GM18498 (cell line): ENCODE data around the gene HMGN5.

Experiments used
- ATAC-seq: cut with Tn5 transposase; IDR thresholded peaks from one replicate; pipeline ENCODE4 v1.9.1; 2021; ENCODE audit warnings: mild to moderate bottlenecking, moderate library complexity; ENCODE audit not compliant: unreplicated experiment

The HMGN5 gene, protein sequence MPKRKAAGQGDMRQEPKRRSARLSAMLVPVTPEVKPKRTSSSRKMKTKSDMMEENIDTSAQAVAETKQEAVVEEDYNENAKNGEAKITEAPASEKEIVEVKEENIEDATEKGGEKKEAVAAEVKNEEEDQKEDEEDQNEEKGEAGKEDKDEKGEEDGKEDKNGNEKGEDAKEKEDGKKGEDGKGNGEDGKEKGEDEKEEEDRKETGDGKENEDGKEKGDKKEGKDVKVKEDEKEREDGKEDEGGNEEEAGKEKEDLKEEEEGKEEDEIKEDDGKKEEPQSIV

DNA sequence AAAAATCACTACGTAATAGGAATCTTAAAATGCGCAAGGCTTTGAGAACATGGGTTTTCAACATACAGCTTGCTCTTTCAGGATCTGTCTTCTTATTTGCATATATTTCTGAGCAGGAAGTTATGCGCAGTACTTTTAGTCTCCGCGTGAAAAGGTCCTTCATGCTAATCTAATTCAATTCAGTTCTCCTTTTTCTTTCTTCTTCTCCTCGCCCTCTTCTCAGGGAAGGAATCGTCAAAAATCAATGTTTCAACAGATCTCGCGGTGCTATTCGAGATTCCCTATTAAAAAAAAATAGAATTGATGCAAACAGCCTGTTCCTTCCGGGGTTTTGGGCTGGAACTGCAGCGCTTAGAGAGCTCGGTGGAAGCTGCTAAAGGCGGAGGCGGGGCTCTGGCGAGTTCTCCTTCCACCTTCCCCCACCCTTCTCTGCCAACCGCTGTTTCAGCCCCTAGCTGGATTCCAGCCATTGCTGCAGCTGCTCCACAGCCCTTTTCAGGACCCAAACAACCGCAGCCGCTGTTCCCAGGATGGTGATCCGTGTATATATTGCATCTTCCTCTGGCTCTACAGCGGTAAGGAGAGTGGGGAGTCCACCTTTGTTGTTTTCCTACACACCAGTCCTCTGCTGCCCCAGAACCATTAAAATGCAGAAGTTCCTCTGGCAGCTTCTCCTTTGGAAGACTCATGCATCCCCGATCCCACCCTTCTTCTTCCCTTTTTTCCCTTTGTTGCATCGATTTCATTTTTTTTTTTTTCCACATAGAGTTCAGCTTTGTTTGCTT, at the start of gene HMGN5, which contains the start of gene SH3BGRL:
Gene HMGN5 (minus strand): TSS at position 243 of the 785 bp plus-strand sequence. CDS start 80,364 bp downstream, outside the sequence.
Gene SH3BGRL (plus strand): TSS at position 432 of the 785 bp plus-strand sequence. CDS start 99 bp downstream, at position 531.
- ATAC-seq = peak; percentile 97

DNA sequence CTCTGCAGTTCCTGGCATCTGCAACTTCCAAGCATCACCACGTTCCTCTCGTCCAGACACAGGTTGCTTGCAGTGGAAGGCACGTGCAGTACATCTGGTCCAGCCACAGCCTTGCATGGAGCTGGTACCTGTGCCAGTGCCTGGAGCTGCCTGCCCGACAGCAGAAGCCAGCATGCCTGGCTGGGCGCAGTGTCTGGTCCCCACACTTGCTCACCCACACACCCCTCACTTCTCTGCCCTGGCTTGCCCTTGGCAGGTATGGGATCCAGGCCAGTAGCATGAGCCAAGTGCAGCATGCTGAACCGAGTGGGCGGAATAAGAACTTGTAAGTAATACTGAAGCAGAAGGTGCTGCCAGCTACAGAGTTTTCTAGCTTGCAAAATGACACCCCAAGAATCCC, 40.0 kb upstream of the HMGN5 start:
- no peak for ATAC-seq

DNA sequence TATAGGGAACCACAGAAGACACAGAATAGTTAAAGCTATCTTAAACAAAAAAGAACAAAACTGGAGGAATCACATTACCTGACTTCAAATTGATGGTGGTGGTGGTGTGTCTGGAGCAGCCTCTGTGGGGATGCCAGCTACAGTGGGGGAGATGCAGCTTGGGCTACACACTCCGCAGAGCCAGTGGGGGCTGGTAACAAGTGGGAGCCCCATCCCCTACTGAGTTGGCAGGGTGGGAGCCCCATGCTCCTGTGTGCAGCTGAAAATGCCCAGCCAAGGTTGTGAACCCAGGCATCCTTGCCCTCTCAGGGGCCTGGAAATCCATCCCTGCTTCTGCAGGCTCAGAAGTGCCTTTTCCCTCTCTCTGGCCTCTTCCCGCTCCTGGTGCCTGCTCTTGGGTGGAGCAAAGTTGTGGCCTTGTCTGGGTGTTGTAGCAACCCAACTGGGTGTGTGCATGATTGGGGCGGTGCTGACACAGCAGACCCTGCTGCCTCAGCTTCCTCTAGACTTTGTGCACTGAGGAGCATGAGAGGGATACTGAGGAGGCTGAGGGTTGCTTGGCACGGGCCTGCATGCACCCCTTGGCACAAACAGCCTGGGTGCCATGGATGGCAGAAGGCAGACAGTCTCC, 39.1 kb upstream of the HMGN5 start:
- no peak for ATAC-seq

DNA sequence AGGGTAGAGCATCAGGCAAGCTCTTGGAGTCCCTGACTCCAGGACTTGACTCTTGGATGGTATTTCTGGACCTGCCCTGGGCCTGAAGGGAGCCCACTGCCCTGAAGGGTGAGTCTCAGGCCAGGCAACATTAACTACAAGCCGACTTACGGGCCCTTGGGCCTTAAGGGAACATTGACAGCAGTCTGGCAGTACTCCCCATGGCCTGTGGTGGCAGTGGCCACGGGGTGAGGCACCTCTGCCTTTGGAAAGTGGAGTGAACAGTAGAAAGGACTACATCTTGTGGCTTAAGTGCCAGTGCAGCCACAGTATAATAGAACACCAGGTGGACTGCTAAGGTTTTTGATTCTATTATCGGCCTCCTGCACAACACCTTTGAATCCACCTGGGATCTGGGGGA, 36.5 kb upstream of the HMGN5 start:
- no peak for ATAC-seq

DNA sequence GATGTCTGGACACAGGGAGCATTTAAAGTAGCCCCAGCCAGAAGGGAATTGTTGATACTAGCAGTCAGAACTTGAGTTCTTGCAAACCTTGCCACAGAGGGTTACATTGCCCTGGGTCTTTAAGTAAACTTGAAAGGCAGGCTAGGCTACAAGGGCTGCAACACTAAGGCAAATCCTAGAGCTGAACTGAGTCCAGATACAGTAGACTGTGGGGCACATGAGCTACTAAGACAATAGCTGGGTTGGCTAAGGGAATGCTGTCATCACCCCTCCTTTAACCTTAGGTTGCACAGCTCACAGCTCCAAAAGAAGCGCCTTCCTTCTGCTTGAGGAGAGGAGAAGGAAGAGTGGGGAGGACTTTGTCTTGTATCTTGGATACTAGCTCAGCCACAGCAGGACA, 35.8 kb upstream of the HMGN5 start:
- no peak for ATAC-seq

DNA sequence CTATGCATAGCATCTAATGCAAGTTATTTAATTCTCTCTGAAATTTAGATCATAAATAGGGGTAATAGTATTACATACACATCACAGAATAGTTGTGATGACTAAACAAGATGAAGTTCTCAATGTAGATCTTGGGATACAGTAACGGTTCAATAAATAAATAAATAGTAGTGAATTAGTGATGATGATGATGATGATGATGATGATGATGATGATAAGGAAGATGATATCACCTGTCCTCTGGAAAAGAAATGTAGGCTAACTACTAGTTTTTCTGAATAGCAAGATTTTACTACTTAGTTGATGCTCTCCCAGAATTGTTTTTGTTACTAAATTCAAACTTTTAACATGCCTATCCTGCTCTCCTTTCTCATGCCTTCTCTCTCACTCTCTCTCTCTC, 30.5 kb upstream of the HMGN5 start:
- ATAC-seq = no peak

DNA sequence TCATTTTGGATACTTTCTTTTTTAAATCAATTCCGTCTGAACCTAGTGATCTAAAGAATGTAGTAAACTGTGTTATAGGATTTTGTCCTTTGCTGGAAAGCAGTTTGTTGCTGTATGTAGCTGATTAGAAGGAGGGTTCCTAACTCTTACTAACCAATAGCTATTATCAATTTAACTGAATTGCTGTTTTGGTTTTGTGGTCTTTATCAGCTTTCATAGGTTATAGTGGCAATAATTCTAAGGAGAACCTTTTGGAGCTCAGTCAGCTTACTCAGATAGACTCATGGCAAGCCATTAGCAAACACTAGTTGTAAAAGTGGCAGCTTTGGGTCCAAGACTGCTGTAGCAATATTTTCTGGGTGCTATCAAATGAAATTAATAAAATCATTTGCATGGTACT, 29.8 kb upstream of the HMGN5 start:
- no peak for ATAC-seq

DNA sequence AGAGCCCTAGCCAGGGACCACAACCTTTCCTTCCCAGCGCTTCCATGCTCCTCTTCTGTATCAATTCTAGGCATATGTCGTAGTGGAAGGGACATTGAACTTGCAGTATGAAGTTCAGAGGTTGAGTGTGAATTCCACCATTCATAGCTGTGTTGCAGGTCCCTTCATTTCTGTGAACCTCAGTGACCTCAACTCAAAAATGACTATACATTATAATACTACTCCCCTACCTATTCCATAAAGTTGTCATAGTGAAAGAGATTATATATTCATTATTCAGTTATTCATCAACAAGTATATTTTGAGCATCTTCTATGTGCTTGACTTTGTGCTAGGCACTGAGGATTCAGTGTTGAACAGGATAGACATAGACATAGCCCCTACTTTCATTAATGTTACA, 28.2 kb upstream of the HMGN5 start:
- no peak for ATAC-seq

DNA sequence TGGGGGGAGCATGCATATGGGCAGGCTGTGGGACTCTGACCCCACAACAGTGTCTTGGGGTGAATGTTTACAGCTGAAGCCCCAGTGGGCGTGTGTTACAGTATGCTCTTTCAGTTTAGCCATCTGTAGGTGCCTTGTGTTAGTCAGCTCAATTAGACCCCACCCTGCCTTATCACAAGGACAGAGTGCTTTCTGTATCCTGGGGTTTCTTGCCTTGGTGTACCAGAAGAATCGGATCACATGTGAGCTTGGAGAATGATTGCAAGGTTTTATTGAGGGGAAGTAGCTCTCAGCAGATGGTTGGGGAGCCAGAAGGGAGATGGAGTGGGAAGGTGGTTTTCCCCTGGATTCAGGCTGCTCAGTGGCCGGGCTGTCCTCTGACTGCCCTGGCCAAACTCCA, 27.5 kb upstream of the HMGN5 start:
- no peak for ATAC-seq

DNA sequence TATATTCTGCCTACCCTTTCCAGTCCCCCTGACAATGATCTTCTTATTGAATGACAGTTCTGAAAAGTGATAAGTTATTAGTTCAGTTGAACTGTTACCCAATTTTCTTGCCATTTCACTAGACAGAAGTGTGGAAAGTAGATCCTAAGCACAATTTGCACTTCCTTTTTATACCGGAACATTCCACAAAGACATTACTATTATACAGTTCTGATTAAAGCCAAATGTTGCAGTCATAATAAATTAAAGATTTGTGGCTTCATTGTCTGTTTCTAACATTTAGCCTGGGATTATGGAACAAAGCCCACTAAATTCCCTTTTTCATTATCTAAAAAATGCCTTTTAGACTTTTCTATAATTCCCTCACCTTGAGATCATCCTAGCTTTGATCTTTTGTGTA, 14.0 kb upstream of the HMGN5 start:
- ATAC-seq = no peak

DNA sequence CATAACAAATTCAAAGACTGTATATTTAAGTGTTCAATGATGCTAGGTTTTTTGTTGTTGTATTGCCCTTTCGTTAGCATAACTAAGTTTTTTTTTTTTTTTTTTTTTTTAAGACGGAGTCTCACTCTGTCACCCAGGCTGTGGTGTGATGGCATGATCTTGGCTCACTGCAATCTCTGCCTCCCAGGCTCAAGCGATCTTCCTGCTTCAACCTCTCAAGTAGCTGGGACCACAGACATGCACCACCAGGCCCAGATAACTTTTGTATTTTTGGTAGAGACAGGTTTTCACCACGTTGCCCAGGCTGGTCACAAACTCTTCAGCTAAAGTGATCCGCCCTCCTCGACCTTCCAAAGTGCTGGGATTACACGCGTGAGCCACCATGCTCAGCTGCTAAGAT, 7.2 kb upstream of the HMGN5 start:
- no peak for ATAC-seq

DNA sequence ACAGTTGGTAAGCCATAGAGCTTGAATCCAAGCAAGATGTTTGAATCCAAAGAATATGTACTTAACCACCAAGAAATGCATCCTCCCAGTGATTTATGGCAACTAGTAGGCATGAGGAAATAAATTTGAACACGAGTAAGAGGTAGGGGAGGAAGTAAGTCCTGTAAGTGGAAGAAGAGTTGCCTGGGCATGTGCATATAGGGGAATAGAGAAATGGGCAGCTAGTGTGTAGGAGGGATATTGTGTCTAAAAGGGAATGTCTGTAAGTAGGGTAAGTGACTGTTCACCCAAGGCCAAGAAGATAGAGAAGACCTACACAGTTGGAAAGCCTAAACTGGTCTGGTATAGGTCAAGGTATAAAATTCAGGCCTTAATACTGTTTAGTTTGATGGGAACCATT, 4.8 kb upstream of the HMGN5 start:
- ATAC-seq = no peak

DNA sequence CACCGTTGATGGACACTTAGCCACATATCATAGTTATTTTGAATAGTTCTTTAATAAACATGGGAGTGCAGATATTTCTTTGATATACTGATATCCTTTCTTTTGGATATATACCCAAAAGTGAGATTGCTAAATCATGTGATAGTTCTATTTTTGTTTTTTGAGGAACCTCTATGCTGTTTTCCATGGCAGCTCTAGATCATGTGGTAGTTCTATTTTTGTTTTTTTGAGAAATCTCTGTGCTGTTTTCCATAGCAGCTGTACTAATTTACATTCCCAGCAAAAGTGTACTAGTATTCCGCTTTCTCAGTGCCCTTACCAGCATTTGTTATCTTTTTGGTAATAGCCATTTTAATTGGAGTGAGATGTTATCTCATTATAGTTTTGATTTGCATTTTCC, 3.8 kb upstream of the HMGN5 start:
- no peak for ATAC-seq

DNA sequence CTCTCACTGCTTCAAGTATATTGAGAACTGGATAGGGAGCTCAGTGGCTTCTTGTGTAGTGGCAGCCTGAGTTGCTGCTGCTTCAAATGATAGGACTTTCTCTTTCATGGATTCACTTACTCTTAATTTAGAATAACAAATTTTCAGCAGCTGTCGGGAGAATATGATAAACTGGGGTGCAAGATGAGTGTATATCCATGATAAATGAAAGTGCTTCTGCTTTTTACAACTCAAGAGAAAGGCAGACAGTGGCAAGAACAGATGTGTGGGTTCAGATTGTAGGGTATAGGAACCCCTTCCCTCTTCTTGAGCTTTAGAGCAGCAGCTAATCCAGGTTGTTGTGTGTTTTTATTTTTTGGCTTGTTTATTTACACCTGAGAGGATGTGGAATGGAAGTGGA, 1.2 kb upstream of the HMGN5 start:
- ATAC-seq = no peak

DNA sequence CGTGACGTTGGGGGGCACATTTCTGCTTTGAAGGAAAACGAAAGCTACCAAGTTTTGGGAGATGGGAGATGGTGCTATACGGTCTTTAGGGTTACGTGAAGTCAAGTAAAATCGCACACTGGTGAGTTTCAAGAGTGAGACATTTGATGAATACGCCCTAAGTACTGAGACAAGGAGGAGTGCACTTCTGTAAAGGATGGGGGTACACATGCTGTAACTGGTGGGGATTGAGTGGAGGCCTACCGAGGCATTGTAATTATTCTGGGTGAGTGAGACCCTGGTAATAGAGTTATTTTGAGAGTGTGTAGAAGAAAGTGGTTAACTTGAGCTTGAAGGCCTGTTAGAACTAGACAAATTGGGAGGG, 725 bp upstream of the HMGN5 start:
- no peak for ATAC-seq

DNA sequence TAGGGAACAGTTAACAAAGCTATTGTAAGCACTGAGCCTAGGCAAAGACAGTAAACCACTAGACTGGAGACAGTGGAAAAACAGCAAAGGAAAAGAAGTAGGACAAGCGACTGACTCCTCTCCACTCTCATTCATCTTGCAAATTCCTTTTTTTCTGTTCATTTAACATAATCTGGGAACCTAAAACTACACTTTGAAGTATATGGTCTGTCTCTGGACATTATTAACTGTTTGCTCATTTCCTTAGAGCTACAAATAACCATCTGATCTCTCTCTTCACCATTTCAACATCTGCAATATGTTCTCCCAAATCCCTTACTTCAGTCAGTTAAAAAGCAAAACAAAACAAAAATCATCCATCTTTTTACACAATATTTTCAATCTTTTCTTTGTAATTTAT, 642 bp downstream of the HMGN5 start:
- no peak for ATAC-seq

DNA sequence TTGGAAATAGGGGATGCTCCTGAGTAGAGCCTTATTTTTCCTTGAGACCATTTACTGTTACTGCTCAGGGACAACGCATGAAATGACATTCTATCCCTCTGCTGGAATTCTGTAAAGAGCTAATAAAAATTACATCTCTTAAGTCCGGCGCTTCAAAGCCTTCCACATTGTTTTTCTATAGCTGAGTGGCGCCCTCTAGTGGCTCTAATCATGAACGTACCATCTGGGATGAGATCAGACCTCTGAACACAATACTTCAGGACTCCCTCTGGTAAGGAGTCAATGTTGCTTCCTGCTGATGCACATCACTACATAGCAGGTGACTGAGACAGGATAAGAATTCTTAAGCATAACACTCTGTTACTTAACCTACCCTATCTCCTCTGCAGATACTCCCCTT, 6.0 kb downstream of the HMGN5 start:
- ATAC-seq = peak; percentile 86

DNA sequence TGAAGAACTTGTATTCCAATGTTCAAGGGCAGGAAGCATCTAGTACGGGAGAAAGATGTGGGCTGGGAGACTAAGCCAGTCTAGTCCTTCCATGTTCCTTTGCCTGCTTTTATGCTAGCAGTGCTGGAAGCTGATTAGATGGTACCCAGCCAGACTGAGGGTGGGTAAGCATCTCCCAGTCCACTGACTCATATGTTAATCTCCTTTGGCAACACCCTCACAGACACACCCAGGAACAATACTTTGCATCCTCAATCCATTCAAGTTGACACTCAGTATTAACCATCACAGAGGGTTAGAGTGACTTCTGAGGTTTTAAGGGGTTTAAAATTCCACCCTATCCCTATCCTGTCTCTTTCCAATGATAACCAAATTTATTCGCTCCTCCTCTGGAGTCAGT, 6.5 kb downstream of the HMGN5 start:
- no peak for ATAC-seq

DNA sequence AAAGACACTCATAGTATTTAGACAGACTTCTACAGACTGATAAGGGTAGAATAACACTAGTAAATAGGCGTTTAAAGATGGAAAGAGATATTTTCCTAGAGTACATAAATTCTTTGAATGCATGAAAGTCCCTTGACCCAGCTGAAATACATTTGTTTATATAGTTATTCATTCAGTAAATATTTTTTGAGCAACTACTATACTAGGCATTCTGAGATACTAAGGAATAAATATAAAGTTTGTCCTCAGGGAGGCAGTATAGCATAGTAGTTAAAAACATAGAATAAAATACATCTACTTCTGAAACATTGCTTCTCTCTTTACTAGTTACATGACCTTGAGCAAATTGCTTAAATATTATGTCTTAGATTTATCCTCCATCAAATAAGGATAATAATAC, 27.4 kb downstream of the HMGN5 start:
- no peak for ATAC-seq

DNA sequence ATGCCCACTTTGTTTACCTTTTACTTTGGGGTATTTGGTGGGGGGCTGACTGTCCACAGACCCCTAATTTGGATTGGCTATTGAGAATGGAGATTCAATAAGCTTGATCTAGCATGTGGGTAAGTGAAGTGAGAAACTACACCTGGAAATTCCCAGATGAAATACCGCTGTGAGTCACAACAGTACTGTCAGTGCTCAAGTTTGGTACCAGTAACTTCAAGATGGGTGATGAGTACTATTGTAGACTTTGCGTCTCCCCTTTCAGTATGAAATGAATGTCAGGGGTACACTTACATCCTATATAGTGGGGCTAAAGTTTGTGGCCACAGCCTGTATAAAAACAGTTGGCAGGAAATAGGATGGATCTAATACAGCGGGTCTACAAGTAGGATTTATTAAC, 33.3 kb downstream of the HMGN5 start:
- no peak for ATAC-seq

DNA sequence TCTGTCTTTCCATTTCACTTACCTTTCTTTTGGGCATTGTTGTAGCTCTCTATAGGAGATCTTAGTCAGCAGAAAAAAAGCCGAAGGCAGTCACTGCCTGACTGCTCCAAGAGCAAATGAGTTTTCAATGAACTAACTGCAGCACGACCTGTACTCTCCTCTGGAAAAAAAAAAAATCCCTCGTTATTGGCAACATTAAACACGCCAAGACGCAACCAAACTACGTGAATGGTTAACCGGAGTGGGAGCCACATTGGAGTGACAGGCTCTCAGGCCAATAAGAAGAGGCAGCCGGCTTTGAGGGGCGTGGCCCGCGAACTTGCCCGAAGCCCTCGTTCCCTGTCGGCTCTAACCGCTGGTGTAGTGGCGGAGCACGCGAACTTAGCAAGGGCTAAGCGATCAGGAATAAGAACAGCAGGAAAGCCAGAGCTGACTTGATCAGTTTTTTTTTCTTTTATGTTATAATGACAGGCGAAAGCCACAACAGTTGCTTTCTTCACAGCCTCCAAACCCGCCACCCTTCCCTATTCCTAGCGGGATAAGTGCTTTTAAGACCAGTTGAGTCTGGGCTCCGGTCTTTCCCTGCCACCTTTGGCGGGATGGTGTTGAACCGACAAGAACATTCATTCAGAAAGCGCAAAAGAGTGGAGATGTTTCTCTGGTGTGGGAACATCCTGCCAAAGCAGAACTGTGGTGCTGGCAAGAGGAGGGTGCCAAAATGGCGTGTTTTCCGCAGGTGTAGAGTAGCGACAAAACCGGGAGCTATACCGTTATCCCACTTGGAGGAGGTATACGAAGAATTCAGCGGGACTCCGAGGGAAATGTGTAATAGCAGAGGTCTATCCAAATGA, 80.0 kb downstream of the HMGN5 start:
- peak; percentile 98 for ATAC-seq
